Activated T-cell treated with anti-CD3 and anti-CD28 coated beads, Interleukin-2, amount 50 U/mL, for 48 hours (primary cell): Measurements from ENCODE around the gene NUB1.
"Not testable (repeated sequence)": the region's sequence is repeated elsewhere in the genome, so short reads cannot be mapped to it uniquely, and the experiment has no call there.

Experiments
- DNase-seq, 2 experiments: peaks; one replicate each; pipeline ENCODE4 v3.0.0-alpha.2; 2020

The NUB1 gene, protein sequence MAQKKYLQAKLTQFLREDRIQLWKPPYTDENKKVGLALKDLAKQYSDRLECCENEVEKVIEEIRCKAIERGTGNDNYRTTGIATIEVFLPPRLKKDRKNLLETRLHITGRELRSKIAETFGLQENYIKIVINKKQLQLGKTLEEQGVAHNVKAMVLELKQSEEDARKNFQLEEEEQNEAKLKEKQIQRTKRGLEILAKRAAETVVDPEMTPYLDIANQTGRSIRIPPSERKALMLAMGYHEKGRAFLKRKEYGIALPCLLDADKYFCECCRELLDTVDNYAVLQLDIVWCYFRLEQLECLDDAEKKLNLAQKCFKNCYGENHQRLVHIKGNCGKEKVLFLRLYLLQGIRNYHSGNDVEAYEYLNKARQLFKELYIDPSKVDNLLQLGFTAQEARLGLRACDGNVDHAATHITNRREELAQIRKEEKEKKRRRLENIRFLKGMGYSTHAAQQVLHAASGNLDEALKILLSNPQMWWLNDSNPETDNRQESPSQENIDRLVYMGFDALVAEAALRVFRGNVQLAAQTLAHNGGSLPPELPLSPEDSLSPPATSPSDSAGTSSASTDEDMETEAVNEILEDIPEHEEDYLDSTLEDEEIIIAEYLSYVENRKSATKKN

DNA sequence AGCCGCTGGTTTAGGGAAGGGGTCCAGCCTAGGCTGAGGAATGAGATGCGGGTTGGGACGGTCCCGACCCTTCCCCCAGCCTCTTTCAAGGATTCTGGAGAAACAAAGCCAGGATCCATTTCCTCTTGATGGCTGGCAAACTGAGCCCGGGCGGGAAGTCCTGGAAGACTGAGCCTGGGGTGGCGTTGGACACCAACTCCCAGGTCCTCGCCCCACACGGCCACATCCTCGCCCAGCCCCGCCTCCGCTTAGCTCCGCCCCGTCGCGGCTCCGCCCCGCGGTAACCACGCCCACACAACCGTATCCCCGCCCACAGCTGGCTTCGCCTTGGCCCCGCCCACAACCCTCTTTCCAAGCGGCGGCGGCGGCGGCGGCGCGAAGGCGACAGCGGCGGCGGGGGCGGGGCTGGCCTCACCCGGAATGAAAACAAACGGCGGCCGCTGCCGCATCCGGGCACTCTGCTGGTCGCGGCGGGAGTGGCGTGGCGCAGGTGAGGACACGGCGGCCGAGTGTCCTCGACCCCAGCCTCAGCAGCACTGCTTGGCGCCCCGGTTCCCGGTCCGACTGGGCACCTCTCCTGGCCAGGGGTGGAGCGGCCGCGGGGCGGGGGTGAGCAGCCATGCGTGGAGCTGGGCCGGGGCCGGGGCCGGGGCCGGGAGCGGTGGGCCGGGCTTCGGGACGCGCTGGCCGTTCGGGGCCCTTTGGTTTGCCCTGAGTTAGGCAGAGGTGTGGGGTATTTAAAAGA, at the start of gene NUB1:
Gene NUB1, plus strand, starts transcription at position 456 of the 745 bp plus-strand sequence. CDS start 3,538 bp downstream, outside the sequence.
- DNase-seq: peak; percentile 98

DNA sequence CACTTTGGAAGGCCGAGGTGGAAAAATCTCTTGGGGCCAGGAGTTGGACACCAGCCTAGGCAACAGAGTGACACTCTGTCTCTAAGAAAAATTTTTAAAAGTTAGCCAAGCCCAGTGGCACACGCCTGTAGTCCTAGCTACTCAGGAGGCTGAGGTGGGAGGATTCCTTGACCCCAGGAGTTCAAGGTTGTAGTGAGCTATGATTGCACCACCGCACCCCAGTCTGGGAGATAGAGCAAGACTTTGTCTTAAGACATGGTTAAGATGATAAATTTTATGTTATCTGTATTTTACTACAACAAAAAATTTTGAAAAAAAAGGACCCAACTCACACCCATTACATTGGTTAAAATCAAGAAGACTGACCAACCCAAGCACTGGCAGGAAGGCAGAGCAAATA, 48.8 kb upstream of the NUB1 start:
- no peak for DNase-seq

DNA sequence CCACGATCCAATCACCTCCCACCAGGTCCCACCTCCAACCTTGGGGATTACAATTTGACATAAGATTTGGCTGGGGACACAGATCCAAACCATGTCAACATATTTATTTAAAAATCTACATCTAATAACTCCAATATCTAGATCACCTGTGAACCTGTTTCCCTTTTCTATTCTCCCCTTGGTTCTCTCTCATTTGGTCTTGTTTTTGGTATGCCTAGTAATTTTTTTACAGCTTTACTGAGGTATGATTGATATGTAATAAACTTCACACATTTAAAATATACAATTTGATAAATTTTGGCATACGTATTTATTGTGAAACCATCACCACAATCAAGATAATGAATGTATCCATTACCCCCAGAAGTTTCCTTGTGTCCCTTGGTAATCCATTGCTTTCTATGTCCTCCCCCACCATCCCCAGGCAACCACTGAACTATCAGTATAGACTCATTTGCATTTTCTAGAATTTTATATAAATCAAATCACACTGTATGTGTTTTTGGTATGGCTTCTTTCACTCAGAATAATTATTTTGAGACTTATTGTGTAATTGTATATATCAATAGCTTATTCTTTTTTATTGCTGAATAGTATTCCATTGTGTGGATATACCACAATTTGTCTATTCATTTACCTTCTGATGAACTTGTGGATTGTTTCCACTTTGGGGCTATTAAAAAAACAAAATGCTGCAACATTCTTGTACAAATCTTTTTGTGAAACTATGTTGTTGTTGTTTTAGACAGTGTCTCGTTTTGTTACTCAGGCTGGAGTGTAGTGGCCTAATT, 45.2 kb upstream of the NUB1 start:
- DNase-seq: no peak

DNA sequence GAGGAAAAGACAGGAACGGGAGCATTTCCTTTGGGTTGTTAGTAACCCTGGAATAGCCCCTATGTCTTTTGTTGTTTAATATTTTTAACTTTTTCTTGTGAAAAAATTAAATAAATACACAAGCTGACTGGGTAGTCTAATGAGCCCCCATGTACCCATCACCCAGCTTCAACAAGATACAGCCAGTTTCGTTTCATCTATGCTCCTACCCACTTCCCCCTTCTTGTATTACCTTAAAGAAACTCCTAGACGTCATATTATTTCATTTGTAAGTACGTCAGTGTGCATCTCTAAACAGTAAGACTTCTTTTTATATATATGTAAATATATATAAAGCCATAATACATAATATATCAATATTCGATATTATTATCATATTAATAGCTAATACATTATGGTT, 42.8 kb upstream of the NUB1 start:
- no peak for DNase-seq

DNA sequence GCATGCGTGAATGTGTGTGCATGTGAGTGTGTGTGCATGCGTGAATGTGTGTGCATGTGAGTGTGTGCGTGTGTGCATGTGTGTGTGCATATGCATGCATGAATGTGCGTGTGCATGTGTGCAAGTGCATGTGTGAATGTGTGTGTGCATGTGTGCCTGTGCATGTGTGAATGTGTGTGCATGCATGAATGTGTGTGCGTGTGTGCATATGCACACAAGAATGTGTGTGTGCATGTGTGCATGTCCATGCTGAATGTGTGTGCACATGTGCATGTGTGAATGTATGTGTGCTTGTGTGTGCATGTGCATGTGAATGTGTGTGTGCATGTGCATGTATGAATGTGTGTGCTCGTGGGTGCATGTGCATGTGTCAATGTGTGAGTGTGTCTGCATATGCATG, 42.1 kb upstream of the NUB1 start:
- DNase-seq: no peak

DNA sequence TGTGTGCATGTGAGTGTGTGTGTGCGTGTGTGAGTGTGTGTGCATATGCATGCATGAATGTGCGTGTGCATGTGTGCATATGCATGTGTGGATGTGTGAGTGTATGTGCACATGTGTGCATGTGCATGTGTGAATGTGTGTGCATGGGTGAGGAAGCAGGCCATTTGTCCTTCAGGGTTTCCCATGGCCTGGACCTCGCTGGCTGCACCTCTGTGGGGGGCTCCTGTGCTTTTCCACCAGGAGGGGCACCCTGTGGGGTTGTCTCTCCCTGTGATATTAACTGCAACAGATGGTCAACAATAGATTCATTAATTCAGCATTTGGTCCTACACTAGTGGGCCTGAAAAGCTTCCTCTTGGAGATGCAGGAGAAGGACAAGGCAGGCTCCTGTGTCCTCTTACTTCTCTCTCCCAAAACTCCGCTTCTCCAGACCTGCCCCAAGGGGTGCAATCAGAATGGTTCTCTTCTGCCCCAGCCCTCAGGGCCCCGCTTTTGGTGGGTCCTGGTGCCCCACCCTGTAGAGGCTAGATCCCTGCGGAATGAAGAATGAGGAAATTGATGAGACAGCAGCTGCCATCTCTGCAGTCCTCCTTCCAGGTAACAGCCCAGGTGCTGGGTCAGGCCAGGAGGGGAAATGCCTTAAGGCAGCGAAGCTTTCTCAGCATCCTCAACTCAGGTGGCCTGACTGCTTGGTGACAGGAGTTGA, 41.5 kb upstream of the NUB1 start:
- no peak for DNase-seq

DNA sequence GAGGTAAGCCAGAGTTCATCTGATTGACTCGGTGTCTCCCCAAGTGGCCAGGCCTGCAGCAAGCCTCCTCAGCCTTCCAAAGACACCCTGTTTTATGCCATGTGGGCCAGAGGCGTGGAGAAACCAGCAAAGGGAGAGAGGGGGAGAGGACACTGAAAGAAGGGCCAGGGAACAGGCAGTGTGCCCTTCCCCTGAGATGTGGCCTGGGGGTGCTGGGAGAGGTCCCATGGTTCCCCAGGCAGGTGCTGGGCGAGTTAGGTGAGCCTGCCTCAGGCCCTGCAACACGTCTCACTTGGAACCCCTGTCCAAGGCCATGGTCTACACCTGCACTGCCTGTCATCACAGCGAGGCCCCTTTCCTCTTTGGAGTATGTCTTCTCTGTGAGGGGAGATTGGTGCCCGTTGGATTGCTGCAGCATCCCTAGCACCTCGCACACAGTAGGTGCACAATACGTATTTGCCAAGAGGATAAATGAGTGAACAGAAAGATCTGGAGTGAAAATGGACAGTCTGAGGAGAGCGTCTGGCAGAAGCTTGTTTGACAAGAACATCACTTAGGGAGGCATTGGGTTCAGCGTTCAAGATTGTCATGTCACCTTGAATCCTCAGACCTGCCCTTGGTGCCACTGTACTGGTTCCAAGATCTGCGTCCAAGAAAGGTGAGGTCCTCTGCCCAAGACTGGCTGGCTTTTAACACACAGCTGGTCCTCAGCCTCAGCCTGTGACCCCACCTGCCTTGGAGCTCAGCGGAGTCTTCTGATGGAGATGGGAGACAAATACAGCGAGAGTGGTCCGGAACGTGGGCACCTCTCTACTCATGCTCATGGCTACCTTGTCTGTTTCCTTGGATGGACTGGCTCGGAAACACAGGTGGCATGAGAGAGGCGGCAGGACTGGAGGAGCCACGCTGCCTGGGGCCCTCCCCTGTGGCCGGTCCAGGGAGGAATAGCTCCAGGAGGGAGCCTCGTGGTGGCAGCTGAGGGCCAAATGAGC, 39.8 kb upstream of the NUB1 start:
- DNase-seq: no peak

DNA sequence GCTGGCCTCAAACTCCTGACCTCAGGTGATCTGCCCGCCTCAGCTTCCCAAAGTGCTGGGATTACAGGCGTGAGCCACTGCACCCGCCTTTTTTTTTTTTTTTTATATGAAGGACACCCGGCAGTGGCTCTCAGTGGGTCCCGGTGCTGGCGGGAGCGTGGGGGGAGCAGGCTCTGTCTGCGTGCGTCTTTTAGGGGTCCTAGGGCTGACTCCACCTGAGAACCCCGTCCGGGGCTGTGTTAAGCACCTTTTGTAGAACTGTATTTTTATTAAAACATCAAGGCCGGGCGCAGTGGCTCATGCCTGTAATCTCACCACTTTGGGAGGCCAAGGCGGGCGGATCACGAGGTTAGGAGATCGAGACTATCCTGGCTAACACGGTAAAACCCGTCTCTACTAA, 37.4 kb upstream of the NUB1 start:
- DNase-seq: not testable (repeated sequence)

DNA sequence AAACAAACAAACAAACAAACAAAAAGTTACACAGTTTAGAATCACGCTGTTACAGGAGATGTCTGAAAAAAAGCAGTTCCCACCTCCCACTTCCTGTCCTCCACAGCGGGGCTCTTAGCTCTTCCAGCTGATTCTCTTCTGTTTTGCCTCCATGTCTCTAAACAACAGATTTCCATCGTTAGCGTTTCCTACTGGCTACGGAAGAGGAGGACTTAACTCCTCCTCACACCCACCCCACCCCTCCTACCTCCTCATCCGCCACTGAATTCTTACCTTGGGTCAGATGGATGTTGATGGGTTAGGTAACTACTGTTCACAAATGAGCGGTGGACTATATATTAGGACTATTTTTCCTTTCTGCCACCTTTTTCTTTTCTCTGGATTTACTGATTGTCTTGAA, 36.8 kb upstream of the NUB1 start:
- DNase-seq: no peak

DNA sequence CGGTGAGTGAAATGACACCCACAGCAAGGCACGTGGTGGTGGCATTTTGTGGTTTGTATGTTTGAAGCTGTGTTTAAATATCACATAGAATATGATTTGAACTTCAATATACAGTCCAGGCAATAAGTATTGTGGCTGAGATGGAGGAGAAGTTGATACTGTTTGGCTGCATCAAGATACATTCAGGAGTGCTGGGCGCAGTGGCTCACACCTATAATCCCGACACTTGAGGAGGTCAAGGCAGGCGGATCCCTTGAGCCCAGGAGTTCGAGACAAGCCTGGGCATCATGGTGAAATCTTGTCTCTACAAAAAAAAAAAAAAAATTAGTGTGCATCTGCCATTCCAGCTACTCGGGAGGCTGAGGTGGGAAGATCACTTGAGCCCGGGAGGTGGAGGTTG, 35.2 kb upstream of the NUB1 start:
- no peak for DNase-seq

DNA sequence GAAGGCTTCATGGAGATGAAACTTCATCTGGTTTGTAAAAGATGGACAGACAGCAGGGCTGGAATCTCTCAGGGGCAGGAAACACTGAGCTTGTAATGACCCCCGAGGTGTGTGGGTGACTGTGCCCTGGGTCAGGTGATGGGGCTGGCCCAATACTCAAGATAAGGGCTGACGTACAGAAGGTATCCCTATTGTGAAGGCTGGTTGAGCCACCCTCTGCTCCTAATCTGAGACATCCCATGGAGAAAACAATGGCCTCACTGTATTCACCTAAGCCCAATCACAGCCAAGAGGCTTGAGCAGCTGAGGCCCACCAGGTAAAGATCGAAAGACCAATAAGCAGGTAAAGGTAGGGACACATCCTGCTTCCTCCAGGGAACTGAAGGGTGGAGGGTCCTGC, 34.8 kb upstream of the NUB1 start:
- DNase-seq: no peak

DNA sequence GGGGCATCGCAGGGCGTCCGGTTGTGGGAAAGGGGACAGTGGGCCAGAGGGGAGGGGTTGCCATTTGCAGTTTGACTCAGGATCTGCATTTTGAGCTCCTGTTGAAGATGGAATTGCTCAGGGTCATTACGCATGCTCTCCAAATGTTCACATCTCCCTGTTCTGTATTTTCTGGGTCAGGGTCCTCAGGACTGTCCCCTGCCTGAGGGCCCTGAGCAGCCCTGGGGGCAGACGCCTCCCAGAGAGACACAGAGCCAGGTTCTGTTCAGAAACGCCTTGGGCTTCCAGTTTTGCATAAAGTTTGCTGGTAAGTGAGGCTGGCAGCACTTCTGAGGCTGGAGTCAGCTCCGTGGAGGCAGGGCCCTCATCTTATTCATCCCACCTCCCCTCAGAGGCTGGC, 34.1 kb upstream of the NUB1 start:
- DNase-seq: no peak

DNA sequence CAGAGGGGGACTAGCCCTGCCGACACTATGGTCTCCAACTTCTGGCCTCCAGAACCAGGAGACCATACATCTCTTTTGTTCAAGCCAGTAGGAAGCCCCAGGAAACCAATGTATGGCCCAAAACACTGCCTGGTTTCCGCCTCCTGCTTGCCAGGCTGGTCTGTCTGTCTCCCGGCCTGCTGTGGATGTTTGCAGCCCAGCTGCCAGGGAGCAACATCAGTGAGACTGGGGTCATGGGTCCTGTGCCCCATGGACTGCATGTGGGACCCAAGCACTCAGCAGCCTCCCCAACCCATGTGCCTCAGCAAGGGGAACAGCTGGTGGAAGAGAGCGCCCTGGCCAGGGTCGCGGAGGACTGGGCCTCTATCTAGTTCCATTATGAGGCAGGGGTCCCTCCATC, 33.4 kb upstream of the NUB1 start:
- DNase-seq: no peak

DNA sequence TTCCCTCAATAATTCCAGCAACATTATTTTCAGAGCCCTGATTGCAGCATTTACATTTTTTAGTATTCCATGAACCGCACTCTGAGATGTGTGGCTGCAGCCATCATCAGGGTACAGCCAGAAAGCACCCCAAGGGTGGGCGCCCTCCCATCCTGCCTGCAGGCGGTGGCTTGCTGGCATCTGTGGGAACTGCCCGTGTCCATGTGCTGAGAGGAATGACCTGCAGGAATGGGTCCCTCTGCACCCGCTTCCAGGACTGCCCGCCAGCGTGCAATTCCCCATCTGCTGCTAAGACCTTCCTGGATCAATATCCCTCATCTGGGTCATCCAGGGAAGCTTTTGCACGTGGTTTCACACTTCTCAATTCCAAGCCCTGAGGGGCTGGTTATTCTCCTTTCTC, 32.8 kb upstream of the NUB1 start:
- no peak for DNase-seq

DNA sequence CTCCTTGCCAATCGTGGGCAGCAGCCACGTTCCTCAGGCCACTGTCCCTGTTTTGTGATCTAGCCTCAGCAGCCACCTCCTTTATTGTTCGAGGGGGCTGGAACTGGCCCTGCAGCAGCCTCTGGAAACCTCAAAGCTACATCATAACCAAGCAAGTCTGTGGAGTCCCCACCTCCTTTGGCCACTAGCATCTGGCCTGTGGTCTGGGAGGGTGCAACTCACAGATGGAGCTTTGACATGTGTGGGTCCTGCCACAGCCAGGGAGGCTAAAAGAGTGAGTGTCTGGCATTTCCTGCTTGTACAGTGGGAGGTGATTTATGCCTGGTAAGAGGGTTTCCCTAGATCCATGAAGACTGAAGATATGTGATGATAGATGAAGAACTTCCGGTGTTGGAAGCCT, 32.3 kb upstream of the NUB1 start:
- DNase-seq: no peak

DNA sequence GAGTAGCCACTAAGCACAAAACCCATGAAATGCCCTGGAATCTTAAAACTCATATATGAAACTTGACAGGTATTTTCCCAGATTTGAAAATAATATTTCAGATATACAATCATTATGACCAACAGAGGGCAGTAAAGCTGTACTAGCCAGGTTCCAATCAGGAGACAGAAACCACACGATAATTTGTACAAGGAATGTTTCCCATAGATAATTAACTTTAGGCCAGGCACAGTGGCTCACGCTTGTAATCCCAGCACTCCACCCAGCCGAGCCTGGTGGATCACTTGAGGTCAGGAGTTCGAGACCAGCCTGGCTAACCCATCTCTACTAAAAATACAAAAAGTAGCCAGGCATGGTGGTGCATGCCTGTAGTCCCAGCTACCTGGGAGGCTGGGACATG, 31.0 kb upstream of the NUB1 start:
- DNase-seq: no peak

DNA sequence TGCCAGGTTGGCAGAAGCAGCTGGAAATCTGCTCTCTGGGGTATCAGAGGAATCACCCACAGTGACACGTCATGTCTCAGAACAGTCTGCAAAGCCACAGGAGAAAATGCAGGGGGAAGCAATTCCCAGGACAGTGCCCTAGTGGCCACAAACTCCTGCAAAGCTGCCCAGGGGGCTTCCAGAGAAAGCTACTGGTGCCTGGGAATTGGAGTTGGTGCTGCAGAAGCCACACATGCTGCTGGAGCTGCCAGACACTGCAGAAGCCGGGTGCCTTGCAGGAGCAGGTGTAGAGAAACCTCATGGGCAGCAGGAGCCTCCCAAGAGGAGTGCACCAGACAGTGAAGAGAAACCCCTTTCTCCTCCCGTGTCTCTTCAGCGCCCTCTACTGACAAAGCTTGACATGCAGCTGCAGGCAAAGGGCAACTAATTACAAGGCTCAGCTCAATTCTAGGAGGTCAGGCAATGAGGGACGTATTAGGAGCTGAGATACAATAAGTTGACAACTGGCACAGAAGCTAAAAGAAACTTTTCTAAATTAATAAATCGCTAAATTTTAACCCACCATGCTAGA, 30.2 kb upstream of the NUB1 start:
- peak; percentile 44 to 45 for DNase-seq

DNA sequence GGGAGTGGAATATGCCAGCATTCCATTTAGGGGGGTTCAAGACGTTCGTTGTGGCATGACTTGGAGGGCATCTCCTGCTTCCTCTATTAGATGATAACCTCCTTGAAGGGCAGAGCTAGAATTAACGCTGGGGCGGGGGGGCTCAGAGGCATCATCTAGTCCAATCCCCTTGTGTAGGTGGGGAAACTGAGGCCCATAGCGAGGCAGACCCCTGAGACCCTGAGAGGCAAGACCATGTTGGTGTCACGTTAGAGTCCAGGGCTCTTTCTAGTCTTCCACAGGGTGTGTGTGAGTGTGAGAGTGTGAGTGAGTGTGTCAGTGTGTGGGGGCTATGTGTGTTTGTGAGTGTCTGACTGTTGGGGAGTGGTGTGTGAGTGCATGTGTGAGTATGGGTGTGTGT, 29.3 kb upstream of the NUB1 start:
- DNase-seq: no peak

DNA sequence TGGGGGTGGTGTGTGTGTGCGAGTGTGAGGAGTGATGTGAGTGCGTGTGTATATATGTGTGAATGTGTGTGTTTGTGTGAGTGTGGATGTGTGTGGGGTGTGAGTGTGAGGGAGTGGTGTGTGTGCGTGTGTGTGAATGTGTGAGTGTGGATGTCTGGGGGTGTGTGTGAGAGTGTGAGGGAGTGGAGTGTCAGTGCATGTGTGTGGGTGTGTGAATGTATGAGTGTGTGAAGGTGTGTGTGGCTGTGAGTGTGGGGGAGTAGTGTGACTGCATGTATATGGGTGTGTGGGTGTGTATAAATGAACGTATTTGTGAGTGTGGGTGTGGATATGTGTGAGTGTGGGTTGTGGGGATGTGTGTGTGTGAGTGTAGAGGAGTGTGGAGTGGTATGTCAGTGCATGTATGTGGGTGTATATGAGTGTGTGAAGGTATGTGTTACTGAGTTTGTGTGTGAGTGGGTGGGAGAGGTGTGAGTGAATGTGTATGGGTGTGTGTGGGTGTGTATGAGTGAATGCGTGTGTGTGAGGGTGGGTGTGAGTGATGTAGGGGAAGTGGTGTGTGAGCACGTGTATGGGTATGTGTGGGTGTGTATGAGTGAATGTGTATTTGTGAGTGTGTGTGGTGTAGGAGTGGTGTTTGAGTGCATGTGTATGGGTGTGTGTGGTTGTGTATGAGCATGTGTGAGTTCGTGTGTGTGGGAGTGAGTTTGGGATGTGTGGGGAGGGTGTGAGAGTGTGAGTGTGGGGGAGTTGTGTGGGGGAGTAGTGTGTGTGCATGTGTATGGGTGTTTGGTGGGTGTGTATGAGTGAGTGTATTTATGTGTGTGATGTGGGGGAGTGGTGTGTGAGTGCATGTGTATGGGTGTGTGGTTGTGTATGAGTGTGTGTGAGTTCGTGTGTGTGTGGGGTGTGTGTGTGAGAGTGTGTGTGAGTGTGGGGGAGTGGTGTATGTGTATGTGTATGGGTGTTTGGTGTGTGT, 28.5 kb upstream of the NUB1 start:
- no peak for DNase-seq

DNA sequence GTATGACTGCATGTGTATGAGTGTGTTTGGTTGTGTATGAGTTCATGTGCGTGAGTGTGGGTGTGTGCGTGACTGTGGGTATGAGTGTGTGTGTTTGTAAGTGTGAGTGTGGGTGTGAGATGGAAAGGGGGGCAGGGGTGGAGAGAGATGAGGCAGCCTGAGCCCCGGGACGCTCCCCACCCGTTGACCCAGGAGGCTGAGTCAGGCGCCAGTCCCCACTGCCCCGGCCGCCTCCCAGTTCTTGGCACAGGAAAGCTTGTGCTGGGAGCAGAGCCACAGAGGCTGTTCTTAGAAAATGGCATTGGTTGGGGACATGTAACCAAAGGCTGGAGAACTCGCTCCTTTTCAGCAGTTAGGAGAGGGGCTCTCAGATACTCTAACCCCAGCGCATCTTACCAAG, 27.8 kb upstream of the NUB1 start:
- peak in 1 of 2 experiments; percentile 32 for DNase-seq
